ENCODE results near the gene CDV3.

Gene CDV3

DNA sequence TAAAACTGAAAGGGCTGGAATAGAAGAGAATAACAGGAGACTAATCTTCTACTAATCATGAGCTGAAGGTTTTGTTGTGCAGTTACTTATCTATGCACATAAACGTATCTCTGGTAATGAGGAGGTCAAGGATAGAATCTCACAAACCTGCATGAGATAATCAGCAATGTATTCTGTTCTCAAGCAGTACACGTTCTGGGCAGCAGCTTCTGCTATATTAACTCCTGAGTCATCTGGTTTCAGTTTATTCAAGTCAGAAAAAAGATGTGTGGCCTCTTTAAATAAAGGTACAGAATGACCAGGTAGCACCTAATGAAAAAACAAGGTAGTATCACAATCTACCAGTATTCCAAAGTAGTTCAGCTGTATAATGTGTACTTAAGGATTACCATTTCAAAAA is 34.9 kb downstream of the CDV3 start:
- no peak for DNase-seq

GRCh38 chr3:133610031-133610430 is 36.5 kb downstream of the CDV3 start:
- DNase-seq, result no peak

DNA sequence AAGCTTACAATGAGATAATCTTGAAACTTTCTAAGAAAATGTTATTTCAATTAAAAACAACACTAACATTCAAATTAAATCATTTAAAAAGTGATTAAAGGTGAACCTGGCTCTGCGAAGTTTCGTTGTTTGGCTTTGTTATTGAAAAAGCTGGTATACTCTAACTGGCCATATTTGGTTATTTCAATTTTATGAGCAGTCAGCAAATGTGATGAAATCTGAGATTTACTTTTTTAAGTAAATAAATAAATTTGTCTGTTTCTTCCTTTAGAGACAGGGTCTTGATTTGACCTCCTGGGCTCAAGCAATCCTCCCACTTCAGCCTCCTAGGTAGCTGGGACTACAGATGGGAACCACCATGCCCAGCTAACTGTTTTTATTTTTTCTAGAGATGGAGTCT is 38.0 kb downstream of the CDV3 start:
- no peak for DNase-seq

DNA sequence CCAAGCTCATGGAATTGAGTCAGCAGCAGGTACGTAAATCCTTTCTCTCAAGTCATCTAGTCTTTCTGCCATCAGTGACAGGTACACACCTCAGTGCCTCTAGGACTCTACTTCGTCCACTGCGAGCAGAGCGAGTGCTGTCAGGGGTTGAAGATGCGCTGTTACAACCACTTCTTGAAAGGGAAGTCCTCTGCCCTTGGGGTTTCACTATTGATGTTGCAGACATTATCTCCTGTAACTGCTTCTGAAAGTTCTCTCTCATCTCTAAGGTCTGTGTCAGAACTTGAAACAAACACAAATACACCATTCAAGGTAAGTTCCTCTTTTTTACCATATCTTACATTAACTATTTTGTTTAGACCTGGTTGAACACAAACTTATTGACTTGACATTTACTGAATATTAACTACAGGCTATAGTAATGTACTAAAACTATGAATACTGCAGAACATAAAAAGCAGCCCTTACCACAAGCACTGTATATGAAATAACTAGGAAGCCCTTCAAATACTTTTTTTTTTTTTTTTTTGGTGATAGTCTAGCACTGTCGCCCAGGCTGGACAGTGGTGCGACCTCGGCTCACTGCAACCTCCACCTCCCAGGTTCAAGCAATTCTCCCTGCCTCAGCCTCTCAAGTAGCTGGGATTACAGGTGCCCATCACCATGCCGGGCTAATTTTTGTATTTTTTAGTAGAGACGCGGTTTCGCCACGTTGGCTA is 46.7 kb downstream of the CDV3 start:
- DNase-seq, result no peak

GRCh38 chr3:133627789-133628188 is 54.3 kb downstream of the CDV3 start:
- no peak for DNase-seq

- DNase-seq, result no peak
Measured at GRCh38 chr3:133629146-133629545, 55.7 kb downstream of the CDV3 start.

DNA sequence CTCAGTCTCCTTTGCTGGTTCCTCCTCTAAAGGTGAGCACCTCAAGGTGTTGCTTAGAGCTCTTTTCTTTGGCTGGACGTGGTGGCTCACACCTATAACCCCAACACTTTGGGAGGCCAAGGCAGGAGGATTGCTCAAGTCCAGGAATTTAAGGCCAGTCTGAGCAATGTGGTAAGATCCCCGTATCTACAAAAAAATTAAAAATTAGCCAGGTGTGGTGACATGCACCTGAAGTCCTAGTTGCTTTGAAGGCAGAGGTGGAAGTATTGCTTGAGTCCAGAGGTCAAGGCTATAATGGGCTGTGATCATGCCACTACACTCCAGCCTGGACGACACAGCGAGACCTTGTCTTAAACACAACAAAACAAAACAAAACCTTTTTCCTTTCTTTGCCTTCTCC is 60.0 kb downstream of the CDV3 start:
- DNase-seq, result no peak
